Right hindlimb (tissue), 1 donor: ENCODE results near the gene CTR9.

ENCODE experiments used
- DNase-seq: peaks from one replicate; pipeline ENCODE4 v3.0.0-alpha.2; 2018

The CTR9 gene

GRCh38 chr11:10743354-10744000 is 7.6 kb upstream of the CTR9 start:
- DNase-seq, result no peak

GRCh38 chr11:10744206-10744605 is 6.8 kb upstream of the CTR9 start:
- no peak for DNase-seq

DNA sequence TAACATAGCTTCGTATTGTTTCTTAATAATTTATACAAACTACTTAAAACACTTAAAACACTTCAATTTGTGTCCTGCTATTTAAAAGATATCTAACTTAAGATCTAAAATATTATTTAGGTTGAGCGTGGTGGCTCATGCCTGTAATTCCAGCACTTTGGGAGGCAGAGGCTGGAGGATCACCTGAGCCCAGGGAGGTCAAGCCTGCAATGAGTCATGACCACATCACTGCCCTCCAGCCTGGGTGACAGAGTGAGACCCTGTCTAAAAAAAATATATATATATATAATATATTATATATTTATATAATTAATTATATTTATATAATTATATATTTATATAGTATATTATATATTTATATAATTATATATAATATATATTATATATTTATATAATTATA is 4.2 kb upstream of the CTR9 start:
- DNase-seq, result no peak

- DNase-seq, result no peak
Measured at GRCh38 chr11:10747733-10748132, 3.3 kb upstream of the CTR9 start.

DNA sequence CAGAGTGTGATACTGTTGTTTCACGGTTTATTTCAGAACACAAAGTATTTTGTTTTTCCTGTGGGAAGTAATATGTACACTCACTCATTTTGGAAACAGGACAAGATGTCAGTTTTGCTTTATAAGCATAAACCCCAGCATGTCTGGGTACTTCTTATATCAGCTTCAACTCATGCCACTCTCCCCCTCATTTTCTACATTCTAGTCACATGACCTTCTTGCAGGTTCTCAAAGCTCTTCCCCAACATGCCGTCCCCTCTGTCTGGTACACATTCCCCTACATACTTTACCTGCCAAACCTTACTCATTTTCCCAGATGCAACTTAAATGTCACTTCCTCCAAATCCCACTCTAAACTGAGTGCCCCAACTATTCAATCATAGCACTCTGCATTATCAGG is 1.6 kb upstream of the CTR9 start:
- no peak for DNase-seq

DNA sequence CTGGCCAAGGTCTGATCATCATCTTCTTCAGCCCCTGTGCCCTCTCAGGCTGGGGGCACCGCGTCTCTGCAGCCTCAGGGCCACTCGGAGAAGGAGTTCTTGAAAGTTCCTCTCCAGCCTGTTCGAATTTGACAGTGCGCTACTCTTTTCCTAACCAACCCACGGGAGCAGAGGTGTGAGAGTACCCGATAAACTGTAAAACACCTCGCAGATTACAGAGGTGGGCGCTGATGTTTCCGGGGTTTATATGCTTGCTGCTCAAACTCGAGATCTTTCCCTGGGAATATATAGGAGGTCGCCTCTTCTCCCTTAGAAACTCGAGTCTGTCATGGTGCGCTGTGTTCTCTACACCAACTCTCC is 515 bp downstream of the CTR9 start:
- no peak for DNase-seq

DNA sequence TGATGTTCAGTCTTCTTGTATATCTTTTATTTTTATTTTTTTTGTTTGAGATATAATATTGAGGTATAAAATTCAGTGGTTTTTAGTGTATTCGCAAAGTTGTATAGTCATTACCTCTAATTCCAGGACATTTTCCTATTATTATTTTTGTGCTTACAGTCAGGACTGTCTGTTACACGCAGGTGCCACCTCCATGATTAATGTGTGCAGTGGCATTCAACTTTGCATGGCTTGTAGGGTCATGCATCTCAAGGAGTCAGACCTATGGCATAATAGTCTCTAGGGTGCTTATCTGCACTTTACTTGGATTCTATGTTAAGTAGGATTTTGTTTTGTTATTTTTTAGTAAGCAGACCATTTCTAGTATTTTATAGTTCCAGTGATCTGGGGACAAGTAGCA is 1.0 kb downstream of the CTR9 start:
- no peak for DNase-seq

GRCh38 chr11:10752486-10752885 is 1.4 kb downstream of the CTR9 start:
- no peak for DNase-seq

GRCh38 chr11:10758957-10759356 is 7.9 kb downstream of the CTR9 start:
- no peak for DNase-seq

DNA sequence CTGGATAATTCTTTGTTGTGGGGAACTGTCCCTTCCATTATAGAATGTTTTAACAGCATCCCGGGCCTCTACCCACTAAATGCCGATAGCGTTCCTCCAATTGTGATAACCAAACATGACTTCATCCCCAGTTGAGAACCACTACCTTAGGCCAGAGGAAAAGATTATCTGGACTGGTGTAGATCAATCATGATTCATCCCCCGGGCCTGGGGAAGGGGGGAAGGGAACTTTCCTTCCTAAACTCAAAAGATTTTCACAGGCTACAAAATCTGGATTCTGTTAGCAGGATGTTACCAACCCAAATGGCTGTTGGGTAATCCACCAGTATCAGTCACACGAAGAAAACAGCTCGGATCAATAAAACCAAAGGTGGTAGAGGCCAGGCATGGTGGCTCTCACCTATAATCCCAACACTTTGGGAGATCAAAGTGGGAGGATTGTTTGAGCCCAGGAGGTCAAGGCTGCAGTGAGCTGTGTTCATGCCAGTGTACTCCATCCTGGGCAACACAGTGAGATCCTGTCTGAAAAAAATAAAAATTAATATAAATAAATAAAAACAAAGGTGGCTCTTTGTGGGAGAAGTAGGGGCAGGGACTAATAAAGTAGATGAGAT is 10.1 kb downstream of the CTR9 start:
- DNase-seq, result no peak

DNA sequence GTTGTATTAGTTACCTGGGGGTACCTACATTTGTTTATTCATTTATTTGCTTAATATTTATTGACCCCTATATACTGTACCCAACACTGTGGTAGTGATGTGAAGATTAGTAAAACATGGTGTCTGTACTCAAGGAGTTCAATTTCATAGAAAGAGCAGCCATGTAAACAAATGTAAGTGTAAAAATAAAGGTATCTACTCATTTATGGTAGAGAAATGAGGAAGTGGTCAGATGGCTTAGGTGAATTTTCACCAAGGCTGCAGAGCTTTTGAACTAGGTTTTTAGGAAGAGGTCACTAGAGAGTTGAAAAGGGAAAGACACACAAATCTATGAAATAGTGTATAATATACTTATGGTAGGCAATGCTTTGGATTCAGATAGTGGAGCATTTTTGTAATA is 11.1 kb downstream of the CTR9 start:
- DNase-seq, result no peak

- no peak for DNase-seq
Measured at GRCh38 chr11:10762913-10763421, 11.9 kb downstream of the CTR9 start.

DNA sequence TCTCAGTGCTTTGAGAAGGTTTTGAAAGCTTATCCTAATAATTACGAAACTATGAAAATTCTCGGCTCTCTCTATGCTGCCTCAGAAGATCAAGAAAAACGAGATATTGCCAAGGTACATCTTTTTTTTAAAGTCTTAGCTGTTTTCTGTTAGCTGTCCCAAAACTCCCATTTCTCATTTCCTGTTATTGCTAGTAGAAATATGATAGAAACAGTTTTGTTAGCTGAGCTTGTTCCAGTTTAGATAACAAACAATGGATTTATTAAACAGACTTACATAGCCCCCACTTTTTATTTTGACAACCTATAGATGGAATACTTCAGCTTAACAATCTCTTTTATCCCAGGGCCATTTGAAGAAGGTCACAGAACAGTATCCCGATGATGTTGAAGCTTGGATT is 12.7 kb downstream of the CTR9 start:
- DNase-seq, result no peak

- DNase-seq, result no peak
Measured at GRCh38 chr11:10764412-10764811, 13.4 kb downstream of the CTR9 start.

GRCh38 chr11:10770626-10771254 is 19.7 kb downstream of the CTR9 start:
- DNase-seq, result peak; percentile 47

GRCh38 chr11:10771457-10771856 is 20.4 kb downstream of the CTR9 start:
- no peak for DNase-seq

DNA sequence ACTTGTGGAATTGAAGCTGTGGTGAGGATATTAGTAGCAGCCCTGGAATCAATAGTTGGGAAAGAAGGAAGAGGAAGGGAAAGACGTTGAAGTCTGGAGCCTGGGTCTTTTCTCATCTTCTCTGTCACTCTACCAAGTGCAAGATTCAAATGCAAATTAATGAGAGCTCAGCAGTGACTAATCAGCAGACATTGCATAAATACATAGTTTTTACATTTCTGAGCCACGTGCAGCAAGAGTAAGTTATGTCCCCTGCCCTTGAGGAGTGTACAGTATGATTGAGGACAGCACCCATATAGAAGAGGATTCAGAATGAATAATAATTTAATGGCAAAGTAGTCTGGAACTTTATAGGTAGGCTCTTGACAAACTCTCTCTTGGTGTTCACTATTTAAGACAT is 23.8 kb downstream of the CTR9 start:
- no peak for DNase-seq

DNA sequence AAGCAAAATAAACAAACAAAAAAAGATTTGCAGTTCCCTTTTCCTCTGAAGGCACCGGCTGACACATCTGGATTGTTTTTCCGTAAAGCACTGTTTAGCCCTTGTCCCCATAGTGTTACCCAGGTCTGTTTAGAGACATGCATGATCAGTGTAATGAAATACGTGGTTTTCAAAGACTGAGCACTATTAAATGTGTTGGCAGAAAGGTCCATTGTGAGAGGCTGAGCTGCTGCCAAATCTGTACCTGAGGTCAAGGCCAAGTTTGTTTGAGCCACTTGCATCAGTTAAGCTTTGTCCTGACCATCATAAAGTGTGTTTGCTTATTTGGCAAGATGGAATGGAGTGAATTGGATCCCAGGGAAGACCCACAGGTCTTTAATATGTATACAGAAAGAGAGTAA is 26.3 kb downstream of the CTR9 start:
- no peak for DNase-seq

DNA sequence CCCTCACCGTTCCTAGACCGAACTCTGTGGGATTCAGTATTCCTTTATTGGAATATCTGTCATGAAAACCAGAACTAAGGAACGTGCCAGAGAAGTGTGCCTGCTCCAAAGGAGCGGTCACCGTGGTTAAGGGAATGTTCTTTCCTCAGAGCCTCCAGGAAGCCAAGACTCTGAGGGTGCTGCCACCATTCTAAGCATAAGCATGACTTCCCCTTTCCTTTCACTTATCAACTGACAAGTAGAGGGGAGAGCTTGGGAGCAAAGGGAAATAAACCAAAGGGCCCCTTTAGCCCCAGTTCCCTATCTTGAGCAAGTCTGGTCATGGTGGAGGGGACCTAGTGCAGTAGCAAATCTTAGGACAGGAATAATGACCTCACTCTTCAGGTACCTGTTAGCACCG is 26.8 kb downstream of the CTR9 start:
- DNase-seq, result no peak

DNA sequence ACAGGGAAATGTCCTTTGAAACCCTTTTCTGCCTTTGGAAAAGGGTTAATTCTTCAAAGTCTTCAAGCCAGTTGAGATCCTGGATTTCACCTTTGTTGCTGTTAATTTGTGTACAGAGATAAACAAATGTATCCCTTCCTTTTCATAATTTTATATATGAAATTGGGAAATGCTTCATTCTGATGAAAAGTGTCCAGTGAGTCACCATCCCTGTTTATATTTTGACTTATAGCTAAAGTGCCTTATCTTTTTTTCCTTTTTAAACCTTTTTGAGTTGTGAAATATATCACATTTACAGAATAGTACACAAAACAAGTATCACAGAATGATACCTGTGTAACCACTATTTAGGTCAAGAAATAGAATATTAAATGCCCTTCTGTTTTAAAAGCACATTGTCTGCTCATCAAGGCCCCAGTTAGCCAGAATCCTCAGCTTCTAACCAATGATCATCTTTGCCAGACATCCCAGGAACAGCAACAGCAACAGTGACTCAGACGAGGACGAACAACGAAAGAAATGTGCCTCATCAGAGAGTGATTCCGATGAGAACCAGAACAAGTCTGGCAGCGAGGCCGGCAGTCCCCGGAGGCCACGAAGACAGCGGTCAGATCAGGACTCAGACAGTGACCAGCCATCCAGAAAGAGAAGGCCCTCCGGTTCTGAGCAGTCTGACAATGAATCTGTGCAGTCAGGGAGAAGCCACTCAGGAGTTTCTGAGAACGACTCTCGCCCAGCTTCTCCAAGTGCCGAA is 27.3 kb downstream of the CTR9 start:
- no peak for DNase-seq

DNA sequence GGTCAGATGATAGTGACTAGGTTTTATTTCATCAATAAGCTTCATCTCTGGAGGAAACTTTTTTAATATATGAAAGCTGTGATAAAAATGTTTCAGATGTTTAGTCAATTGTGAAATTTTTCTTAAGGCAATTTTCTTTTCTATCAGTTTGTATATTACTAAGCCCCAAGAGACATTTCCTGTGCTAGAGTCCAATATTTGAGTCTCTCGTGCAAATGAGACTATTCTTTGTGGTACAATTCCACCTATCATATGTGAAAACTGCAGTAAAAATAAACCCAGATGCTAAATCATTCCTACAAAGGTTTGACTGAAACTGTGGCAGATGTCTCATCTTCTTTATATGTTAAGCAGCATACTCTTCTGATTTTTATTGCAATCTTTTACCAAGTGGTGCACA is 28.0 kb downstream of the CTR9 start:
- no peak for DNase-seq

GRCh38 chr11:10780040-10780439 is 29.0 kb downstream of the CTR9 start:
- no peak for DNase-seq

DNA sequence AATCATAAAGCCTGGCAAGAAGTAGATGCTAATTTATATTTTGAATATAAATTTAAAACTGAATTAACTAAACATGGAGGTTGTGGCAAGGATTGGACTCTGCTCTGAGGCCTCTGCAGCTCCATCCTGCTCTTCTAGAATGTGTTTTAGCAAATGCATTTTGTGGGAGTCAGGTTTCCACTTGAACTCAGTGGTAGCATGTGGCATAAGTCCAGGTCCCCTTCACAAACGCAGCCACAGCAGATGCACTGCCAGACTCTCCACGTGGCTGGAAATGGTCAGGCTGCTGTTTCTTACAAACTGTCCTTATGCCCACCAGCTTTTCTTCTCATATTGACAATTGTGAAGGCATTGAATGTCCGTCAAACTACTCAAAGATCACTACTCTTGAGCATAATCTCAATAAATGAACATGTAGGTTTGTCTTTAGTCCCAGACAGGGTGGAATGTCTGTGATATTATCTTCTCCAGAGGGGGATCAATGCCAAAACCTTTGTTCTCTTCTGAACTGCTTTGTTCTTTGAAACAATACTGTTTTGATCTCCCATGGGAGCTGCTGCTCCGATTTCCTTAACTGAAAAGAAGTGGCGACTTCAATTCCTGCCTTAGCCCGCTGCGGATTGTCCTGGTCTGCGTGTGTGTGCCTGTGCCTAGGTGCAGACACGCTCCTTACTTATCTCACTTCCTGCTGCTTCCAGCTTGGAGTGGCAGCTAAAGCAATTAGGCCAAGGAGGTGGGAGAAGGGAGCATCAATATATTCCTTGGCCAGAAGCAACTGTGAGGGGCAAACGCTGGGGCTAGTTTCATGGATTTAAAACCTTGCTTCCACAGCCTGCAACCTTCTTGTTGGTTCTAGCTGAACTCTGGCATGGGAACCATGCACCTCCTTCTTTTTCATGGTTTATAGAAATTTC is 33.4 kb downstream of the CTR9 start:
- DNase-seq, result peak; percentile 25
